Endothelial cell of umbilical vein (primary cell): ENCODE results near the gene TMX1. TPM values are rescaled to one million over a fixed set of nuclear protein-coding genes. Genes with fewer than 3 reads are reported as not detected.

Experiments used
- Bru-seq: library from RNA; stranded (reverse); fragments of 400-500 nt; gene quantifications from one replicate; lab custom pipeline; 2021; lab: Mats Ljungman, UMichigan
- BruChase-seq, 2 experiments: library from RNA; stranded (reverse); fragments of 400-500 nt; gene quantifications; one replicate each; lab custom pipeline; 2021; lab: Mats Ljungman, UMichigan
- BruUV-seq: library from RNA; stranded (reverse); fragments of 400-500 nt; replicated peaks from 2 replicates; lab custom pipeline; 2021; lab: Mats Ljungman, UMichigan
- CTCF ChIA-PET: fragments of 300-600, 350-600 bp; sonication (Branson Sonifier 250); formaldehyde crosslinking; loops from one replicate; lab custom pipeline; 2021; ENCODE audit warnings: antibody characterized with exemption, inconsistent platforms; lab: Charles Lee
- POLR2A ChIA-PET: fragments of 300-600, 350-600 bp; sonication (Branson Sonifier 250); formaldehyde crosslinking; loops from one replicate; lab custom pipeline; 2021; ENCODE audit warnings: antibody characterized with exemption, inconsistent platforms; lab: Charles Lee
- DNase-seq: peaks from one replicate; pipeline ENCODE4 v3.0.0-alpha.2; 2011; ENCODE audit warnings: low read depth, low spot score
- FAIRE-seq: peaks from 2 replicates; lab custom pipeline; 2011; peaks lifted over from hg19 to GRCh38; lab: Jason Lieb, UNC
- H2AFZ ChIP-seq: 2 replicates; pipeline ENCODE4 v1.6.0; 2012; ENCODE audit warnings: low read depth, low read length, control low read depth, inconsistent platforms
- H3K27ac ChIP-seq: 2 replicates; pipeline ENCODE4 v1.5.1; 2011; ENCODE audit warnings: low read depth, mild to moderate bottlenecking, control low read depth, low read length, moderate library complexity; ENCODE audit not compliant: insufficient read depth
- H3K27me3 ChIP-seq, 2 experiments: 2 replicates each; pipeline versions ENCODE4 v1.6.0 to v1.6.1; 2011; ENCODE audit warnings: low read length in 2 of 2, mixed read lengths in 1 of 2; ENCODE audit not compliant: control insufficient read depth in 2 of 2, insufficient read depth in 2 of 2
- H3K36me3 ChIP-seq, 2 experiments: 2 replicates in 1 of 2; 3 replicates in 1 of 2; pipeline ENCODE4 v1.5.1; 2011; ENCODE audit warnings: low read length in 2 of 2, mild to moderate bottlenecking in 1 of 2, moderate library complexity in 1 of 2; ENCODE audit not compliant: control insufficient read depth in 2 of 2, insufficient read depth in 2 of 2; ENCODE audit errors: extremely low read depth in 1 of 2
- H3K4me1 ChIP-seq: 3 replicates; pipeline ENCODE4 v1.5.1; 2011; ENCODE audit warnings: mild to moderate bottlenecking, low read length; ENCODE audit not compliant: control insufficient read depth, insufficient read depth; ENCODE audit errors: extremely low read depth
- H3K4me2 ChIP-seq: 2 replicates; pipeline ENCODE4 v1.6.1; 2011; ENCODE audit warnings: low read length, control low read depth, mixed read lengths; ENCODE audit not compliant: insufficient read depth
- H3K4me3 ChIP-seq, 3 experiments: fragments of 200-600 bp in 1 of 3; sonication (generic), shearing (Covaris generic) in 1 of 3; replicated peaks in 1 of 3; 2 replicates each; pipeline ENCODE4 v1.5.1; 2011 to 2016; ENCODE audit warnings: control low read depth in 3 of 3, low read length in 3 of 3, mild to moderate bottlenecking in 2 of 3, inconsistent platforms in 1 of 3, low read depth in 1 of 3, moderate library complexity in 1 of 3; ENCODE audit not compliant: insufficient read depth in 1 of 3
- H3K79me2 ChIP-seq: 2 replicates; pipeline ENCODE4 v1.6.0; 2012; ENCODE audit warnings: low read length, inconsistent platforms; ENCODE audit not compliant: control insufficient read depth, insufficient read depth
- H3K9ac ChIP-seq: replicated peaks from 2 replicates; pipeline ENCODE3; 2011; ENCODE audit warnings: low read length, control low read depth; ENCODE audit not compliant: insufficient read depth; ENCODE audit errors: extremely low read depth
- H3K9me1 ChIP-seq: replicated peaks from 3 replicates; pipeline ENCODE4 v1.6.0; 2011; ENCODE audit warnings: mild to moderate bottlenecking, low read length; ENCODE audit not compliant: control insufficient read depth, insufficient read depth; ENCODE audit errors: extremely low read depth
- H3K9me3 ChIP-seq: replicated peaks from 2 replicates; pipeline ENCODE4 v1.5.1; 2012; ENCODE audit warnings: low read length, inconsistent platforms; ENCODE audit not compliant: control insufficient read depth, insufficient read depth
- H4K20me1 ChIP-seq: replicated peaks from 2 replicates; pipeline ENCODE3; 2011; ENCODE audit warnings: mild to moderate bottlenecking, low read length; ENCODE audit not compliant: control insufficient read depth, insufficient read depth; ENCODE audit errors: extremely low read depth
- CTCF ChIP-seq, 2 donors: IDR thresholded peaks; 1 replicate in 1 of 2; 2 replicates in 1 of 2; pipeline ENCODE4 v1.5.1; 2011; ENCODE audit warnings: low read length in 2 of 2, mild to moderate bottlenecking in 2 of 2, moderate library complexity in 2 of 2, control low read depth in 1 of 2, inconsistent platforms in 1 of 2, low read depth in 1 of 2; ENCODE audit not compliant: insufficient read depth in 1 of 2; ENCODE audit errors: extremely low read depth in 1 of 2
- EZH2 ChIP-seq: IDR thresholded peaks from 2 replicates; pipeline ENCODE4 v1.6.1; 2012; ENCODE audit warnings: borderline replicate concordance, low read depth, mild to moderate bottlenecking, moderate library complexity, low read length, inconsistent platforms; ENCODE audit not compliant: severe bottlenecking
- FOS ChIP-seq: IDR thresholded peaks from 2 replicates; pipeline ENCODE4 v1.6.1; 2011; ENCODE audit warnings: mild to moderate bottlenecking, low read length, moderate library complexity, borderline replicate concordance; ENCODE audit not compliant: insufficient read depth
- GATA2 ChIP-seq: IDR thresholded peaks from 2 replicates; pipeline ENCODE4 v1.7.0; 2011; ENCODE audit warnings: low read depth, mild to moderate bottlenecking, moderate library complexity, mixed read lengths, low read length; ENCODE audit not compliant: insufficient read length, insufficient read depth
- JUN ChIP-seq: IDR thresholded peaks from 2 replicates; pipeline ENCODE4 v1.6.1; 2011; ENCODE audit warnings: borderline replicate concordance, low read depth; ENCODE audit not compliant: insufficient read length, insufficient read depth
- MAX ChIP-seq: IDR thresholded peaks from 2 replicates; pipeline ENCODE4 v1.6.1; 2011; ENCODE audit not compliant: insufficient read depth, insufficient read length
- MYC ChIP-seq: IDR thresholded peaks from one replicate; pipeline ENCODE4 v1.6.1; 2011; ENCODE audit warnings: mild to moderate bottlenecking, low read depth, low read length
- POLR2A ChIP-seq: IDR thresholded peaks from 2 replicates; pipeline ENCODE4 v1.6.1; 2012; ENCODE audit warnings: low read depth, mild to moderate bottlenecking, control low read depth, low read length
- POLR2AphosphoS5 ChIP-seq: IDR thresholded peaks from 2 replicates; pipeline ENCODE4 v1.6.1; 2012; ENCODE audit warnings: low read depth, mild to moderate bottlenecking, control low read depth, low read length, moderate library complexity; ENCODE audit not compliant: insufficient read depth
- dilution Hi-C: fragments of 300-500 bp; cut with MboI; formaldehyde crosslinking; loops from one replicate; pipeline ENCODE4 v1.15.0; 2019; ENCODE audit warnings: low sequenced_read_pairs; ENCODE audit not compliant: extremely low pct_ligation_motif_present
- intact Hi-C: fragments of 100-400 bp; cut with micrococcal nuclease; formaldehyde crosslinking; loops from one replicate; pipeline ENCODE4 v1.10.0; 2022
- long read RNA-seq: library from polyadenylated mRNA; stranded (forward); transcript quantifications from one replicate; pipeline ENCODE4 v2.0.0, GENCODE V29; 2021
- polyA minus RNA-seq, 3 experiments: library from RNA; depleted of rRNA, polyadenylated mRNA; stranded (reverse); fragments of >200 nt; gene quantifications; 1 replicate in 1 of 3; 2 replicates in 2 of 3; pipeline ENCODE4 v1.2.3, GENCODE V29; 2011
- polyA plus RNA-seq, 4 experiments: library from polyadenylated mRNA; depleted of rRNA in 3 of 4; stranded (reverse) in 3 of 4; unstranded in 1 of 4; fragments of >200 nt; gene quantifications; 2 replicates each; pipeline versions ENCODE4 v1.2.1 to v1.2.3, GENCODE V29; 2011 to 2012; ENCODE audit warnings: missing spikeins in 1 of 4
- total RNA-seq: library from RNA; stranded (reverse); gene quantifications from 2 replicates; pipeline ENCODE4 v1.2.3, GENCODE V29; 2021

Gene TMX1
- total RNA-seq, result 41.9 and 42.4 TPM in 2 replicates
- polyA plus RNA-seq, result 9.5 and 11.4 TPM in 2 replicates
- 12.3 and 14.1 TPM in 2 replicates for polyA plus RNA-seq (2011; cell fraction: cytosol; rRNA removed)
- polyA plus RNA-seq (2011; cell fraction: nucleus; rRNA removed), result 6.0 and 10.2 TPM in 2 replicates
- 22.4 and 39.9 TPM in 2 replicates for polyA plus RNA-seq (2012)
- 20.7 and 29.4 TPM in 2 replicates for polyA minus RNA-seq
- 24.7 TPM for polyA minus RNA-seq (2011; cell fraction: cytosol; rRNA and poly(A)+ RNA removed)
- 6.3 and 11.6 TPM in 2 replicates for polyA minus RNA-seq (2011; cell fraction: nucleus; rRNA and poly(A)+ RNA removed)
- Bru-seq, nascent RNA, result percentile 91 among the genes with signal in this experiment
- BruChase-seq, experiment 1, labeled RNA remaining after a 6-hour chase, result percentile 96 among the genes with signal in this experiment
- percentile 92 among the genes with signal in this experiment for BruChase-seq, experiment 2, labeled RNA remaining after a 2-hour chase
- long read RNA-seq, transcript TMX1-201 (8 exons, 3,995 nt), result major isoform, 161 of 181 reads
- long read RNA-seq, partial matches to known transcripts, result 5 of 181 reads
- long read RNA-seq, other reads (novel, unspliced or antisense), result 15 of 181 reads

GRCh38 chr14:51239813-51240803 is at the start of gene TMX1:
TSS of gene TMX1 (plus strand) at chr14:51240247. CDS start at chr14:51240293, 46 bp downstream.
- Histone ChIP-seq H3K27me3 (peaks cover 0 to 3% of the 10 kb centered on the region in 2 experiments), H3K4me2 (peak within 1 kb of the TSS; percentile 97), H3K4me1 (peaks cover 9% of the 10 kb centered on the region), H3K79me2 (peaks cover 44% of the 10 kb centered on the region), H3K9me3 (no peaks in the 10 kb centered on the region), H3K9me1 (no peaks in the 10 kb centered on the region), H3K9ac (peak within 1 kb of the TSS; percentile 79), H2AFZ (peak within 1 kb of the TSS; percentile 96), H3K36me3 (no peaks in the 10 kb centered on the region), H3K4me3 (peak within 1 kb of the TSS; percentile 75 to 100 (median 91)), H3K27ac (peak within 1 kb of the TSS; percentile 29), H4K20me1 (no peaks in the 10 kb centered on the region)
- dilution Hi-C loops, result no loop called here
- ChIA-PET POLR2A (no interaction called here), CTCF (interaction anchor here (1.0 to 1.6 kb wide), 5 partner anchors 21 to 539 kb away, joined by 3 to 7 read pairs (median 4); partner anchors contain the start of gene TRIM9)
- DNase-seq (peak; percentile 99), FAIRE-seq (peak; percentile 95)
- TSS peak; percentile 54 for BruUV-seq
- TF ChIP-seq POLR2A (peak; percentile 96), GATA2 (no peak), FOS (no peak), POLR2AphosphoS5 (peak; percentile 92), MYC (no peak), CTCF (IDR thresholded peaks at IDR 0.05; ENCODE audit: extremely low read depth in 1 of 2, insufficient read depth in 1 of 2, low read depth in 1 of 2, low read length in 2 of 2) (peak in 1 of 2 donors; percentile 19), EZH2 (no peak), JUN (no peak), MAX (peak; percentile 12)
- intact Hi-C loops, result loop anchor here (1.0 kb wide), 1 partner anchor 145 kb away; the partner anchor contains the start of gene TRIM9
